Measurements from ENCODE around the gene SRRM1. TPM values are rescaled to one million over a fixed set of nuclear protein-coding genes. Genes with fewer than 3 reads are reported as not detected.

The SRRM1 gene
- total and polyA plus RNA-seq, 10 of the 15 experiments (the other 5 are each of a cell fraction or from before 2014, with no cell fraction given): 36.8 to 285 (median 126) TPM

DNA sequence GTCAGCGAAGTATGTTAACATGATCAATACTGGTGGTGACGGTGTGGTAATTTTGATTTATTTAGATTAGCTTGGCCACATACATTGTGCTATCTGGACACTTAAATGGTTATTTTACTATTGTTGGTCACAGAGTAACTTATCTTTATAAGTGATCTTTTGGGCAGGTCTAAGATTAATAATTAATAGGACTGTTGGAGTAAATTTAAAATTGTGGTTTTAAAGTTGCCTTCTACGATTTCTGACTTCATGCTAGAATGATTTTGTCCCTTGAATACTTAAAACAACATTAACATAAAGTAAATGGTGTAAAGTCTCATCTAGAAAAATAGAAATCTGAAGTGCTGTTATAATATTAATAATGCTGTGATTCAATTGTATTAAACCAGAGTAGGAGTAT lies 14.7 kb downstream of the SRRM1 start:
- Histone ChIP-seq H4K20me1 (ENCODE audit: control insufficient read depth, insufficient read depth) (no peaks in the 10 kb centered on the region), H3K36me3 (ENCODE audit: control insufficient read depth in 2 of 2, insufficient read depth in 2 of 2, low read length in 1 of 2) (peaks cover 15 to 45% of the 10 kb centered on the region in 2 experiments), H3K9me3 (replicated peaks; ENCODE audit: control insufficient read depth, insufficient read depth, low read length) (no peaks in the 10 kb centered on the region), H2AFZ (ENCODE audit: control insufficient read depth, low read depth, low read length) (no peak overlapping the region), H3K27me3 (replicated peaks in 1 of 2; ENCODE audit: control insufficient read depth in 2 of 2, insufficient read depth in 2 of 2, low read length in 1 of 2) (no peaks in the 10 kb centered on the region), H3K9ac (ENCODE audit: control insufficient read depth, insufficient read depth, low read length) (no peak overlapping the region), H3K4me3 (no peak overlapping the region), H3K27ac (ENCODE audit: control insufficient read depth, insufficient read depth) (no peak overlapping the region), H3K4me1 (ENCODE audit: control insufficient read depth, insufficient read depth, low read length) (no peaks in the 10 kb centered on the region), H3K4me2 (ENCODE audit: control insufficient read depth, insufficient read depth) (no peak overlapping the region), H3K79me2 (ENCODE audit: control insufficient read depth, insufficient read depth, low read length) (peaks cover 7% of the 10 kb centered on the region)
- SMC1A ChIA-PET (ENCODE audit: uncharacterized antibody, unreplicated experiment): interaction anchor here (1.1 to 3.6 kb wide), 4 partner anchors 11 to 193 kb away, joined by 3 to 15 read pairs (median 10); no protein-coding TSS in a partner anchor
- TF ChIP-seq, protein P1, sequence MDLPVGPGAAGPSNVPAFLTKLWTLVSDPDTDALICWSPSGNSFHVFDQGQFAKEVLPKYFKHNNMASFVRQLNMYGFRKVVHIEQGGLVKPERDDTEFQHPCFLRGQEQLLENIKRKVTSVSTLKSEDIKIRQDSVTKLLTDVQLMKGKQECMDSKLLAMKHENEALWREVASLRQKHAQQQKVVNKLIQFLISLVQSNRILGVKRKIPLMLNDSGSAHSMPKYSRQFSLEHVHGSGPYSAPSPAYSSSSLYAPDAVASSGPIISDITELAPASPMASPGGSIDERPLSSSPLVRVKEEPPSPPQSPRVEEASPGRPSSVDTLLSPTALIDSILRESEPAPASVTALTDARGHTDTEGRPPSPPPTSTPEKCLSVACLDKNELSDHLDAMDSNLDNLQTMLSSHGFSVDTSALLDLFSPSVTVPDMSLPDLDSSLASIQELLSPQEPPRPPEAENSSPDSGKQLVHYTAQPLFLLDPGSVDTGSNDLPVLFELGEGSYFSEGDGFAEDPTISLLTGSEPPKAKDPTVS (IDR thresholded peaks at IDR 0.05; ENCODE audit: low read depth, low read length): no peak
- TF ChIP-seq GATAD2B (conservative IDR thresholded peaks at IDR 0.05; ENCODE audit: low read depth): no peak
- no peak for TF ChIP-seq SMAD1 (IDR thresholded peaks at IDR 0.05; ENCODE audit: low read depth, partially characterized antibody)
- TF ChIP-seq, protein P2, sequence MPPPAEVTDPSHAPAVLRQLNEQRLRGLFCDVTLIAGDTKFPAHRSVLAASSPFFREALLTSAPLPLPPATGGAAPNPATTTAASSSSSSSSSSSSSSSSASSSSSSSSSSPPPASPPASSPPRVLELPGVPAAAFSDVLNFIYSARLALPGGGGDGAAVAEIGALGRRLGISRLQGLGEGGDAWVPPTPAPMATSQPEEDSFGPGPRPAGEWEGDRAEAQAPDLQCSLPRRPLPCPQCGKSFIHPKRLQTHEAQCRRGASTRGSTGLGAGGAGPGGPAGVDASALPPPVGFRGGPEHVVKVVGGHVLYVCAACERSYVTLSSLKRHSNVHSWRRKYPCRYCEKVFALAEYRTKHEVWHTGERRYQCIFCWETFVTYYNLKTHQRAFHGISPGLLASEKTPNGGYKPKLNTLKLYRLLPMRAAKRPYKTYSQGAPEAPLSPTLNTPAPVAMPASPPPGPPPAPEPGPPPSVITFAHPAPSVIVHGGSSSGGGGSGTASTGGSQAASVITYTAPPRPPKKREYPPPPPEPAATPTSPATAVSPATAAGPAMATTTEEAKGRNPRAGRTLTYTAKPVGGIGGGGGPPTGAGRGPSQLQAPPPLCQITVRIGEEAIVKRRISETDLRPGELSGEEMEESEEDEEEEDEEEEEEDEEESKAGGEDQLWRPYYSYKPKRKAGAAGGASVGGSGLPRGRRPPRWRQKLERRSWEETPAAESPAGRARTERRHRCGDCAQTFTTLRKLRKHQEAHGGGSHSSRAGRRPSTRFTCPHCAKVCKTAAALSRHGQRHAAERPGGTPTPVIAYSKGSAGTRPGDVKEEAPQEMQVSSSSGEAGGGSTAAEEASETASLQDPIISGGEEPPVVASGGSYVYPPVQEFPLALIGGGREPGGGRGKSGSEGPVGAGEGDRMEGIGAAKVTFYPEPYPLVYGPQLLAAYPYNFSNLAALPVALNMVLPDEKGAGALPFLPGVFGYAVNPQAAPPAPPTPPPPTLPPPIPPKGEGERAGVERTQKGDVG (CRISPR knock-in tag; IDR thresholded peaks at IDR 0.05): no peak
- WGBS (ENCODE audit: insufficient coverage, insufficient replicate concordance, low lambda C conversion rate, missing lambda C conversion rate): 64% methylated on average over 3 of the region's 3 CpGs
- POLR2A ChIA-PET: interaction anchor here (1.7 kb wide), 1 partner anchor 10 kb away, joined by 4 read pairs; no protein-coding TSS in a partner anchor
- RAD21 ChIA-PET (ENCODE audit: unreplicated experiment): interaction anchor here (1.3 to 1.5 kb wide), 2 partner anchors 31 to 177 kb away, joined by 4 to 5 read pairs; no protein-coding TSS in a partner anchor
- FAIRE-seq (no peak), DNase-seq (ENCODE audit: low read depth, low spot score) (no peak), ATAC-seq (no peak; the same call in 2 of the 3 replicates)
- intact Hi-C loops (cut with micrococcal nuclease; ENCODE audit: unreplicated experiment) (no loop called here), in situ Hi-C loops (cut with MboI) (no loop called here)
- CTCF ChIA-PET: interaction anchor here (0.8 to 3.8 kb wide), 5 partner anchors 22 to 178 kb away, joined by 3 to 16 read pairs (median 4); no protein-coding TSS in a partner anchor
- BruUV-seq (replicated peaks): no TSS peak
